ENCODE results near the gene ADAP1.

The ADAP1 gene

GRCh38 chr7:988426-988911 is 34.0 kb upstream of the ADAP1 start:
- DNase-seq, result no peak

GRCh38 chr7:987909-988308 is 33.4 kb upstream of the ADAP1 start:
- DNase-seq, result no peak

DNA sequence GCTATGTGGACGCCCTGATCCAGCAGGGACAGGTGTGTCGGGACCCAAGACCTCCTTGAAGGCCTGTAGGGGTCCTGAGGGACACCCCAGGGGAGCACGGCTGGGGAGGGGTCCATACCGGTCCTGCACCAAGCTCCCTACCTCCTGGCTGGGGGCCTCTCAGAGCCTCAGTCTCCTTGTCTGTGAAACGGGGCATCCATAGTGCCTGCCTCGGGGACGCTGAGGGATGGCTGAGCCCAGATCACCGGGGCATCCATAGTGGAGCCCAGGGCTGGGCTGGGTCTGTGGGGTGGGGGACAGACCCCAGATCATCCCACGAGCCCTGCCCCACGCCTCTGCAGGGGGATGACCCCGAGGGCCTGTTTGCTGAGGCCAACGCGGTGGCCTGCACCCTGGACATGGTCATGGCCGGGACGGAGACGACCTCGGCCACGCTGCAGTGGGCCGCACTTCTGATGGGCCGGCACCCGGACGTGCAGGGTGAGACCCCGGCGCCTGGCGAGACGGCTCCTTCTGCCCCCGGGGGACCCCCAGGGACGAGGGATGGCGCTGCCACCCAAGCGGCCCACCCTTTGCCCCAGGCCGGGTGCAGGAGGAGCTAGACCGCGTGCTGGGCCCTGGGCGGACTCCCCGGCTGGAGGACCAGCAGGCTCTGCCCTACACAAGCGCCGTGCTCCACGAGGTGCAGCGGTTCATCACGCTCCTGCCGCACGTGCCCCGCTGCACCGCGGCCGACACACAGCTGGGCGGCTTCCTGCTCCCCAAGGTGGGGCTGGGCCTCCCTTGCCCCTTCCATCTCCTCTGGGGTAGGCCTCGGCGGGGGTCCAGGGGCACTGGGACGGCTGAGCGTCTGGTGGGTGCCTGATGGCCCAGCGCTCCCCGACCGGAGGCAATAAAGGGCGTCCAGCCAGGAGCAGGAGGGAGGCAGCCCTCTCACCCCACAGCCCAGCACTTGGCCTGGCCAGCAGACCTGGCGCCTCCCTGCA is 32.6 kb upstream of the ADAP1 start:
- DNase-seq, result no peak

- DNase-seq, result no peak
Observed at GRCh38 chr7:985915-986741, 31.6 kb upstream of the ADAP1 start.

- DNase-seq, result no peak
Observed at GRCh38 chr7:985127-985416, 30.6 kb upstream of the ADAP1 start.

- no peak for DNase-seq
Observed at GRCh38 chr7:984361-985126, 30.1 kb upstream of the ADAP1 start.

GRCh38 chr7:983616-984071 is 29.2 kb upstream of the ADAP1 start:
- no peak for DNase-seq

DNA sequence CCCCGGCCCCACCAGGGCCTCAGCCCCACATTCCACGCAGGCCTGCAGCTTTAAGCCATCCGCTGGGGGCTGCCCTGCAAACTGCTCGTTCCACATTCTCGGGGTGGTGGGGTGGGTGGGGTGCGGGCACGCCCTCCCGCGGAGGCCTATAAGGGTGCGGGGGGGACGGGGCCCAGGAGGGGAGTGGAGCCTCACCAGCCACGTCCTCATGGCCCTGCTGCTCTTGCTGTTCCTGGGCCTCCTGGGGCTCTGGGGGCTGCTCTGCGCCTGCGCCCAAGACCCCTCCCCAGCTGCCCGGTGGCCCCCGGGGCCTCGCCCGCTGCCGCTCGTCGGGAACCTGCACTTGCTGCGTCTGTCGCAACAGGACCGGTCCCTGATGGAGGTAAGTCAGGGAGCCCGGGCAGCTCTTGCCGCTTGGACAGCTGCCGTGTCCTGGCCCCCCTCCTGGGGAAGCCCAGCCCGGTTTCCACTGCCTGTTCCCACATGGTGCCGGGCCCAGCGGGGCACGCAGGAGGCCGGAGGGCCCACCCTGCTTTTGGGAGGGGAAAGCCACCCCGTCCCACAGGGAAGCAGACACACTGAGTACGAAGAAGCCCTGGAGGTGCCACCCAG is 28.6 kb upstream of the ADAP1 start, which contains the start of gene CYP2W1:
Gene CYP2W1, plus strand, starts transcription at position 178 of the 612 bp plus-strand sequence. Its CDS starts 31 bp downstream, at position 209.
- DNase-seq, result no peak

DNA sequence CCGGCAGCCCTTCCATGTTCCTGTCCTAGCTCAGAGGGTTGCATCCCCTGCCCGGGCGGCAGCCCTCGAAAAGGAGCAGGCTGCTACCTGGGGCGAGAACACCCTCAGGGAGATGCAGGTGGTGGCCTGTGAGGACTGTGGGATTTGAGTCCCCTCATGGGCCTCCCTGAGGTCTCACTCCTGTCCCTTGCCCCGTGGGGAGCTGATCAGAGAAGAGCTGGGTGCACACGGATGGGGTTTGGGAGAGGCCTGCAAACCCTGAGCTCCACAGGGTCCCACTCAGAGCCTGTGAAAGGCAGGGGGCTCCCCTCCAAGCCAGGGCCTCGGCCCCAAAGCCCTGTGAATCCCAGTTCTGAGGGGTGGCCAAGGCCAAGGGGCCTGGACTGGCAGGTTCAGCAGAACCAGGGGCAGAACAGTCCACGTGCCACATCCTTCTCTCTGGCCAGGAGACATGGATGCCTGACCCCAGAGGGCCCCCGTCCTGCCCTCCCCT is 28.1 kb upstream of the ADAP1 start:
- no peak for DNase-seq

DNA sequence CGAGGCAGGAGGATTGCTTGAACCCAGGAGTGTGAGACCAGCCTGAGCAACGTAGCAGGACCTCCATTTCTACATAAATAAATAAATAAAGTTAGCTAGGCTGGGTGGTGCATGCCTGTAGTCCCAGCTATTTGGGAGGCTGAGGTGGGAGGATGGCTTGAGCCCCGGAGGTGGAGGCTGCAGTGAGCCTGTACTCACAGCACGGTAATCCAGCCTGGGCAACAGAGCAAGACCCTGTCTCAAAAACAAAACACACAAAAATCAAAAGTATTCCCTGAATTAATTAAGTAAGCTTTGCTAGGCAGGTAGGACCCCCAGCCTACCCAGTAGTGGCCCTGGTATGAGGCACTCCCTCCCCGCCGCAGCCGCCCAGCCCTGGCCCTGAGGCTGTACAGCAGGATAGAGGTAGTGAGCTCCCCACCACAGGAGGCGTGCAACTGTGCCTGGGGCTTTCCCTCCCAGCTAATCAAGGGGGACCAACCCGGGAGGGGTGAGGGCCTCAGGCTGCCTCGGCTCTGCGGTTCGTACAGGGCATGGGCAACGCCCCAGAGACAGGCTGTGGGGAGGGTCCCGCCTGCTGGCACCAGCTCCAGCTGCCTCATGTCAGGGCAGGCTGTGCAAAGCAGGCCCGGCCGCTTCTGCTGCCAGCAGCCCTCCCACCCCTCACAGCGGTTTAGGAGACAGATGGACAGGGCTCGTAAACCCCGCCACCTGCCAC is 27.5 kb upstream of the ADAP1 start:
- no peak for DNase-seq

GRCh38 chr7:979886-980571 is 25.5 kb upstream of the ADAP1 start:
- no peak for DNase-seq

DNA sequence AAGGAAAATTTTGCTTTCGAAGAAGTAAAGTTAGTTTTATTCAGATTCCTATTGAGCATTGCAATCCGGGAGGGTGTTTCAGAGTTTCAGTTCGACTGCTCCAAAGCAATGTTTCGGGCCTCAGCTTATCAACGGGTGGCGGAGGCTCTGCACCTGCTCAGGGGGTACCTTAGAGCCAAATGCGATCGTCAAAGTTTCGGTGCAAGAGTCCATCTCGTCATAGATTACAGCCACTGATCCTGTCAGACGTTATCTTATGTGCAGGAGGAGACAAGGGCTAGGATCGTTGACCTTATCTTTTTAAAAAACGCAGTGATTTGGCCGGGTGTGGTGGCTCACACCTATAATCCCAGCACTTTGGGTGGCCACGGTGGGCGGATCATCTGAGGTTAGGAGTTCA is 24.7 kb upstream of the ADAP1 start:
- DNase-seq, result no peak

DNA sequence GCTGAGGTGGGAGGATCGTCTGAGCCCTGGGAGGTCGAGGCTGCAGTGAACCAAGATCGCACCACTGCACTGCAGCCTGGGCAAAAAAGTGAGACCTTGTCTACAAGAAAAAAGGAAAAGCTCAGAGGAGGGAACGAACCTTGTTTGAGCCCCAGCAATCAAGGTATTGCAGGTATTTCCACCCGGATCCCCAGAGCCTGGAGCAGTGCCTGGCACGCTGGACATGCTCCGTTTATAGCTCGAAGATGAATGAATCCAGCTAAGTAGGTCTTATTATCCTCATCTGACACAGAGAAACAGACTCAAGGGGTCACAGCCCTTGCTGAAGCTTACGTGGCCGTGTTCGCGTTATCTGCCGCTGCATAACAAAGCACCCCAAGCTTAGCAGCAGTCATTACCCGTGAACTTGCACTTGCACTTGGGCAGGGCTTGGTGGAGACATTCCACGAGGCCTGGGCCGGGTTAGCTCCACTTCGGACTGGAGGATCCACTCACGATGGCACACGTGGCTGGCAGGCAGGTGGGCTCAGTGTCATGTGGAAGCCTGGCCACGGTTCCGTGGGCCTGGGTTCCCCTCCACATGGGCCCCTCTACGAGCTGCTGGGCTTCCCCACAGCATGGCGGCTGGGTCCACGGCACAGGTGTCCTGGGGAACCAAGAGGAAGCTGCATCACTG is 24.1 kb upstream of the ADAP1 start:
- no peak for DNase-seq

GRCh38 chr7:978049-978346 is 23.5 kb upstream of the ADAP1 start:
- no peak for DNase-seq

DNA sequence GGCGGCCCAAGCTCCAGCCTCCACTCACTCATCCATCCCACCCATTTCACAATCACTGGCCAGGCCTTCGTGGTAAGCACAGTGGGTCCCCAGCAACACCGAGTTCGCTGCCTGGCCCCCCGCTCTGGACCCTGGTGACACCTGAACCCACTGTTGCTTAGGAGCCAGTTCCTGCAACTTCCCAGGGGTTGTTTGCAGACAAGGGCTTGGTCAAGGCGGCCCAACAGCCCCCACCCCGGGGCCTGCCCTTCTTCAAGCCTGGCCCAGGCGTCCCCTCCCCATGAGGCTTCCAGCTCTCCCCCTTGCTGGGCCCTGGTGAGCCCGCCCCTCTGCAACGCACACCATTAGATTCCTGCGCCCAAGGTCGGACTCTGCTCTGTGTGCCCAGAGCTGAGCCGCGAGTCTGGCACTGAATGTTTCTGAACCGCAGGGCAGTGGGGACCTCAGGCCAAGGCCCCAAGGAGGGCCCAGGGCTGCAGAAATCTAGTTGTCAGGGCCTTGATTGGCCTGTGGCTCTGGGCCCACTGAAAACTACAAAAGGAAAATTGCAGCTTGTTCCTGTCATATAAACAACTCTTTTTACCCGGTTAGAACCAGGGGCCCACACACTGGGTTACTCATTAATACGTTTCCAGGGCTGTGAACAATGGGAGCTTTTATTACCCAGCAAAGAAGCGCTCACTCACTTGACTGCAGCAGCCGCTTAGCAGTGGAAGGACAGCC is 23.0 kb upstream of the ADAP1 start:
- DNase-seq, result no peak

DNA sequence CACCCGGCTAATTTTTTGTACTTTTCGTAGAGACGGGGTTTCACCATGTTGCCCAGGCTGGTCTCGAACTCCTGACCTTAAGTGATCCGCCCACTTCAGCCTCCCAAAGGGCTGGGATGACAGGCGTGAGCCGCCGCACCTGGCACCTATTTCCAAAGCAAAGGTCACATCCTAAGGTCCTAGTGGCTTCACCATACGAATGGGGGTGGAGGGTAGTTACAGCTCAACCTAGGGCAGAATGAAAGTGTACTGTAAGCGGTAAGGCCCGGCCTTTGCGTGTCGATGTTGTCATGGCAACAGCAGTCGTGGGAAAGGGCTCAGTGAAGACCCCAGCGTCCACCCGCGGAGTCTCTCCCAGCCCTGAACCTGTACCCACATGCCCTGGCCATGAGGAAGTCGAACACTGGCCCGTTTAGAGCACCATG is 22.4 kb upstream of the ADAP1 start:
- DNase-seq, result no peak

GRCh38 chr7:975702-976473 is 21.4 kb upstream of the ADAP1 start:
- no peak for DNase-seq

- peak; percentile 27 for DNase-seq
Observed at GRCh38 chr7:974820-975681, 20.6 kb upstream of the ADAP1 start, which contains the start of gene COX19. COX19 (minus strand) TSS chr7:975549; CDS start chr7:975509, 40 bp downstream.
